NCI-H82 treated with DMSO at 0.1 percent for 48 hours (cell line): ENCODE data around the gene CRNN.

Experiments
- DNase-seq: peaks from one replicate; lab custom pipeline; 2025; ENCODE audit not compliant: unreplicated experiment; lab: John Stamatoyannopoulos, UW

CRNN gene

GRCh38 chr1:152413909-152414308, at the start of gene CRNN:
TSS of gene CRNN (minus strand) at chr1:152414263. CDS start at chr1:152412233, 2,030 bp downstream.
- DNase-seq, result no peak

- no peak for DNase-seq
These were observed 48.6 kb upstream of the CRNN start for GRCh38 chr1:152462636-152463035.

- DNase-seq, result peak; percentile 1
These were observed 47.5 kb upstream of the CRNN start for GRCh38 chr1:152461544-152461943.

DNA sequence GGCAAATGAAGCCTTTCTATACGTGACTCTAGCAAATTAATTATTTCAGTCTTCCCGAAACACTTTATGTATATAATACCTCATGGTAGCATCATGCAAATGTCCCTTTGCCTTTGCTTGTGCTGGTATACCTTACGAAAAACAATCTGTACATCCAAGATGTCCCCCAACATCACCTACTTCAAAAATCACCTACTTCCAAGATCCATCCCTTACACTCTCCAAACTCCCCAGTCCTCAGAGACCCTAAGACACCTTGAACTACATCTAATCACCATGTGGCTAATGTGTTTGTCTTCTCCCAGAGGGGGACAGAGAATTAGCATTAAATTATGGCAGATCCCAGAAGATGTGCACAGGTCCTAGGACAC, 46.5 kb upstream of the CRNN start:
- no peak for DNase-seq

DNA sequence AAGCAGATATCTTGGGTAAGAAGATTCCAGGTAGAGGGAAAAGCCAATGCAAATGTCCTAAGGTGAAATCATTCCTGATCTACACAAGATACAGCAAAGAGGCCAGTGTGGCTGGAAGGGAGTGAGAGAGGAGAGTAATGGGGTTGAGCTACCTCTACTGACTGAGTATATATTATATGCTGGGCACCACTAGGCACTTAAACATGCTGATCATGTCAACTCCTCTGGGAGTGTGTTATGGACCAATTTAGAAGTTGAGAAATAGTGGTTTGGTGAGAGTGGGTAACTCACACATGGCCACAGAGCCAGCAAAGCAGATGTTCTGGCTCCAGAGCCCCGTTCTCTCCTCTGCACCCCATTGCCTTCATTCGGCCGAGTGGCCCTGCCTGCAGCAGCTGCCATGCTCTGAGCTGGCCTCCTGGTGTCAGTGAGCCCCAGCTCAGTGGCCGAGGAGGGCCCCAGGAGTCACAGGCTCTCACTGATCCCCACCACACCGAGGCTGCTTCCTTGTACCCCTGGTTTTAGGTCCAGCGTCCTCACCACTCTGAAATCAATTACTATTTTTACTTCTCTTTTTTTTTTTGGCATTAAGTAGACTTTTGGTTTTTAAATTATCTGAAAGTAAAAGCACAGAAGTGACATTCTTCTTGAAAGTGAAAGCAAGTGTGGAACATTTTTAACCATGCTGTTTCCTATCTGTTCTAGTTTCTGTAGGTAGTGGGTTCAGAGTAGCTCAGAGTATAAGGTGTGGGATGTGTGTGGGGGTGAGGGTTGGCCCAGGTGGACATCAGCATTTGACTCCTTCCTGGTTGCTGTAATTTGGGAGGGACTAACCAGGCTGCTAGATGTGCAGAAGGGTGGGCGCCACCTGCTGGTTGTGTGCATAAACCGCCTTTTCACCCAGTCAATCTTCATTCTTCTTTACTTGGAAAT, 45.8 kb upstream of the CRNN start:
- peak; percentile 5 for DNase-seq

GRCh38 chr1:152458384-152459185, 44.5 kb upstream of the CRNN start:
- DNase-seq, result peak; percentile 13

DNA sequence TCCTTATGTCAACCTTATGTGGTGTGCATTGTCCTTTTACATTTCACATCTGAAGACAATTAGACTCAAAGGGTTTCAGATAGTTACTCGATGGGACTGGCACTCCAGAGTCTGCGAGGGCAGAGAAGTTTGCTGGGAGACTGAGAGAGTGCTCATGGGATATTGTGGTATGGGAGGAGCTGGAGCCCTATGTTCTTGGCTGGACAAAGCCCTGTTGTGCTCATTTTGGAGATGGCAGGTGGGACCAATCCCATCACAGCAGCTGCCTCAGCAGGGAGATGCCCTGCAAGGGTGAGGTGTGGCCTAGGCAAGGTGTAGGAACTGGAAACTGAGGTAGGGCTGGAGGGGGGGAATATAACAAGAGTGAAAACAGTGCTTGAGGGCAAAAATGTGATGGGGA, 43.5 kb upstream of the CRNN start:
- DNase-seq, result no peak

GRCh38 chr1:152457071-152457470, 43.0 kb upstream of the CRNN start:
- DNase-seq, result no peak

DNA sequence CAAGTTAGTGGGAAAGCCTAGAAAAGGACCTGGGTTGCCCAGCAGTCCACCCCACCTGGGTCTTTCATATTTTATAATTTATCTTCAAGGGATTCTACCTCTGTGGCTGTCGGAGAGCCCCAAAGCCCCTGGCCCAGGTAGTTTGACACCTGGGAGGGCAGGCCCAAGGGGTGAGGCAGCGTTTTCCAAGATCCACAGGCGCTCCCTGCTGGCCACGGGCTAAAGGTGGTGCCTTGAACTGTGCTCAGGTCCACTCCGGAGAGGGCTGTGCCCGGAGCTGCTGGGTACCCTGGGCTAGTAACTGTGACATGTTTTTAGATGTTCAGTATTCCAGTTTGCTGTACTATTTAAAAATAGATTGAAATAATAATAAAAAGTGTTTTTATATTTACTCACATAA, 37.2 kb upstream of the CRNN start:
- no peak for DNase-seq

DNA sequence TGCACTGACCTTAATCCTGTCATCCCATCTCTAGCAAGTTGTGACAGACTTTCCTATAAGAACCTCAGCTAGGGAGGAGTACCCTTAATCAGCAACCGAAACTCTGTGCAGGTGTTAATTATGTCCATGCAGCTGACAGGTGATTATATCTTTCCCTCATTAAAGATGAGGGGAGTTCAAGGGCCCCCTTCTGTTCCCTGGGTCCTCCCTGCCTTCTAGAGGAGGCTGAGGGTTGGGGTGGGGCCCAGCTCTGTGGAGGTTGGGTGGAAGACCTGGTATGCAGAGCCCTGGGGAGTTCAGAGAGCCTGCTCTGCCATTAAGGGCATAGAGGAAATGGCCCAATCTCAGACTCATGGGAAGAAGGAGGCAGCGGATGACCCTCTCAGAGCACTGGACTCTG, 35.6 kb upstream of the CRNN start:
- DNase-seq, result no peak

DNA sequence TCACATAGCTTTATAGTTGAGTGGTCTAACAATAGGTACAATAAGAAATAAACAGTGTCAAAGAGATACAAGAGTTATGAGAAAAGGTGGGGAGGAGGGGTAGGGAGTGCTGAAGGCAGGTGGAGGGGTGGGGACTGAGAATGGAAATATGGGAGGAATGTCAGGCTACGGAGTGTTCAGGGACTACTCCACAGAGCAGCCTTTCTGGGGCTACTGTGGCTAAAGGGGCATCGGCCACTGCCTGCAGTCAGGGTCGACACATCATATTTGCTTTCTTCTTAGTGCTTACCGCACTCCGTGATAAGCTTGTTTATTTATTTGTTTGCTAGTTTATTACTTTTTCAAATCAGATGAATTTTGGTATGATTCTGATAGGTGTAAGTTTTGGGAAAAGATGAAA, 34.4 kb upstream of the CRNN start:
- no peak for DNase-seq

DNA sequence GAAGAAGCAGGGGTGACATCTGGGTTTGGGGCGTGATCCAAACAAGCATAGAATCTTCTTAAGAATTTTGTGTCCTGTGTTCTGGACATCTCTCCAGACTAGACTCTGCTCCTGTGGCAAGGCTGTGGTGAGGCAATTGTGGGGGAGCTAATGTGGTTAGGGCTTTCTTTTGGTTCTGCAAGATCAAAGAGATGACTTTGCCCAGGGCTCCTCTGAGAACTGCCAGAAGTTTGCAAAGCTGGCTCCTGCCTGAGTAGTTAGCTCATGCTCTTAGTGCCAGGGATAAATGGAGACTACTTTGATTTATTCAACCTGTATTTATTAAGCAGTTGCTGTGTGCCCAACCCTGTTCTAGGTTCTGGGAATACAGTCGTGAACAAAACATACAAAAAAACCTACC, 34.0 kb upstream of the CRNN start:
- DNase-seq, result no peak

- DNase-seq, result no peak
These were observed 33.4 kb upstream of the CRNN start for GRCh38 chr1:152447484-152447883.

GRCh38 chr1:152444045-152444444, 30.0 kb upstream of the CRNN start:
- no peak for DNase-seq

DNA sequence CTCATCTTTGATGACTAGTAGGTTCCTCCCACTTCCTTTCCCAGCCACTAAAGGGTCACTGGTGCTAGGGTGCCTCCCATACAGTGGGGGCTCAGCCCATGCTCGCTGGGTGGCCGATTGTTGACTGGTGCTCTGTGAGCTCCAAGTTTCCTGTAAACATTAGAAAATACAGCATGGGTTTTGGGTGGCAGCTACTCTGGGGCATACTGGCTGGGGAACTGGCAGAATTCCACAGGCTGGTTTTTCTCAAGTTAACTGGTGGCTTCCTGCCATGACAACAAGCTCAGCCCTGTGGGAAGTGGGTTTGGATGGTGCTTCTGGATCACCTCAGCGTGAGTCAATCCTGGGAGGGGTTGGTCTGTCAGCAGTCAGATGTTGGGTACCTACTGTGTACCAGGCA, 28.7 kb upstream of the CRNN start:
- no peak for DNase-seq

DNA sequence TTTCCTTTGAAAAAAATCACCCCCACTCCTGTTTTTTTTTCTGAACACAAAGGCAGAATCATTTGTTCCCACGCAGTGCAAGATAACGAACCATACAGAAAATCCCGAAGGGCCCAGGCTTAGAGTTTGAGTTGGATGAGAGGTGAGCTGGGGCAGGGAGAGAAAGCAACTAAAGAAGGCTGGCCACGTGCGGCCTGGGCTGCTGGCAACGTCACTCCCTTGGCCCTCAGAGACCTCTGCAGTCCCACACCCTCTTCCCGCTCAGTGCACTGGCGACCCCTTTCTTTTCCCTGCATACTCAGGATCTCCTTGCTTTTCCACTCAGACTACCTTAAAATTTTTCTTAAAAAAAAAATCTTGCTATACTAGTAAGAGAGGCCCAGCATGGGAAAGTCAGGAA, 28.2 kb upstream of the CRNN start:
- DNase-seq, result no peak

DNA sequence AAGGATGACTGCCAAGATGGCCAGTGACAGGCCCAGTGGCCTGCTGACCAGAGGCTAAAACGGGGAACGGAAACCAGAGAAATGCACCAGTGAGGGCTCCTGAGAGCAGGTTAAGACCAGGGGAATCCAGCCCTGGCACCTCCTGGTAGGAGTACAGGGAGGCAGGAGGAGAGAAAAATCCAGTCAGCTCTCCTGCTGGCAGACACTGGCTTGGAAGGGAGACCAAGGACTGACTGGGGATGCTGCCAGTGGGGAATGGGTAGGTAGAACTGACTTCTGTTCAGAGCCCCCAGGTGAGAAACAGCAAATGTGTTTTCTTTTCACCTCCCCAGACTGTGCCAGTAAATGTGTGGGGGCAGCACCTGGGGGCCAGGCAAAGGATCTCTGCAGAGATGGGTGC, 27.7 kb upstream of the CRNN start:
- DNase-seq, result no peak

DNA sequence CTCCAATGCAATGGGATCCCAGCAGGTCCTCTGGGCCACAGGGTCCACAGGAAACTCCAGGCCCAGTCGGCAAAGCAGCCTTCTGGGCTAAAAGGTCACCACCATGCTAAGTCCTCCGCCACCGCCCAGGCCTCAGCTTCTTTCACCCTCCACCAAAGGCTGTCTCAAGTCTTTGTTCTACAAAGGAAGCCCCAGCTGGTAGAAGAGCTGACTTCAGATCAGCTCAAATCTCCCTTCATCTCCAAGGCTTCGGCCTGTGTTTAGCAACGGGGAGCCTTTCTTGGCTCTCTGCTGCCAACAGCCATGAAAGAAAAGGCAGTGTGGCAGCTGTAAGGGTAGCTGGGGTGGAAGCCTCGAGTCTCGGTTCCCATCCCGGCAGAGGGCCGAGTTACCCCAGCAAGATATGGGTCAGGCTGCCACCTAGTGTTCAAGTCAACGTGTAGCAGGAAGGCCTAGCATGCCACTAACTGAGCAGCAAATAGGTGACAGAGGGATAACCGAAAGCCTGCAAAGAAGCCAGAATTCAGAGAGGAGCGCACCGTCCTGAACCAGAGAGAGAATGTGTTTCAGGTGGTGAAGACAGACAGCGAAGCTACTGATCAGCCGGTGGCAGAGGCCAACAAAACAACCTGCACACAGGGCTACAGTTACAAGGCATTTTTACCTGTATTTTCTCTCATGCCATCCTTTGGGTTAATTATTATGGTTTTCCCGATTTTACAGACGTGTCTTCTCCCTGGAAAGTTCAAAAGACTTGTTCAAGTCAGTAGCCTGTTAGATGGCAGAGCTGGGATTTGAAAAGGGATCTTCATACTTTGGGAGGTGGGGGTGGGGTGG, 26.8 kb upstream of the CRNN start:
- DNase-seq, result peak; percentile 48

- no peak for DNase-seq
These were observed 22.8 kb upstream of the CRNN start for GRCh38 chr1:152436593-152437496.

GRCh38 chr1:152427458-152427857, 13.4 kb upstream of the CRNN start:
- DNase-seq, result no peak
